H1 (cell line): ENCODE measurements around the gene LPGAT1. TPM values are rescaled to one million over a fixed set of nuclear protein-coding genes. Genes with fewer than 3 reads are reported as not detected.

ENCODE experiments used
- CTCF ChIA-PET: fragments of 300-600 bp; sonication (Branson Sonifier 250); formaldehyde crosslinking; loops from one replicate; lab custom pipeline; 2021; ENCODE audit not compliant: partially characterized antibody; lab: Charles Lee
- POLR2A ChIA-PET: fragments of 300-600 bp; sonication (Branson Sonifier 250); formaldehyde crosslinking; loops from one replicate; lab custom pipeline; 2021; ENCODE audit warnings: inconsistent platforms; ENCODE audit not compliant: partially characterized antibody; lab: Charles Lee
- DNase-seq, 2 experiments: peaks; one replicate each; pipeline versions ENCODE4 v3.0.0 to v3.0.0-alpha.2; 2010 to 2022; ENCODE audit warnings: low spot score in 2 of 2, low read depth in 1 of 2, mixed read lengths in 1 of 2
- FAIRE-seq: peaks from 2 replicates; lab custom pipeline; 2011; peaks lifted over from hg19 to GRCh38; lab: Jason Lieb, UNC
- H2AFZ ChIP-seq: 2 replicates; pipeline ENCODE4 v1.8.1; 2012; ENCODE audit warnings: low read length, inconsistent platforms
- H2AK5ac ChIP-seq: 2 replicates; pipeline ENCODE4 v1.6.1; 2013; ENCODE audit warnings: low read depth, low read length
- H2BK120ac ChIP-seq: replicated peaks from 2 replicates; pipeline ENCODE3; 2013; ENCODE audit warnings: low read depth, low read length, inconsistent platforms
- H2BK12ac ChIP-seq: 2 replicates; pipeline ENCODE4 v1.6.1; 2013; ENCODE audit warnings: low read depth, low read length
- H2BK15ac ChIP-seq: 2 replicates; pipeline ENCODE4 v1.6.1; 2013; ENCODE audit warnings: low read length
- H2BK20ac ChIP-seq: 2 replicates; pipeline ENCODE4 v1.6.1; 2013; ENCODE audit warnings: low read length
- H2BK5ac ChIP-seq: 2 replicates; pipeline ENCODE4 v1.6.1; 2013; ENCODE audit warnings: low read depth, low read length
- H3K14ac ChIP-seq: 2 replicates; pipeline ENCODE4 v1.6.1; 2013; ENCODE audit warnings: inconsistent platforms; ENCODE audit not compliant: insufficient read length
- H3K18ac ChIP-seq: 2 replicates; pipeline ENCODE4 v1.6.1; 2013; ENCODE audit warnings: low read length; ENCODE audit errors: extremely low read depth
- H3K23ac ChIP-seq: 2 replicates; pipeline ENCODE4 v1.6.1; 2013; ENCODE audit warnings: inconsistent platforms; ENCODE audit not compliant: insufficient read length
- H3K23me2 ChIP-seq: 2 replicates; pipeline ENCODE4 v1.6.1; 2013; ENCODE audit warnings: low read depth, low read length
- H3K27ac ChIP-seq: 2 replicates; pipeline ENCODE4 v1.6.1; 2011; ENCODE audit warnings: low read depth, low read length, inconsistent platforms
- H3K27me3 ChIP-seq, 4 experiments: replicated peaks in 1 of 4; 1 replicate in 1 of 4; 2 replicates in 3 of 4; pipeline versions ENCODE4 v1.6.1 to v1.8.1; 2011 to 2013; ENCODE audit warnings: low read length in 3 of 4, mild to moderate bottlenecking in 3 of 4, inconsistent platforms in 2 of 4, mixed read lengths in 2 of 4, moderate library complexity in 1 of 4; ENCODE audit not compliant: control insufficient read depth in 3 of 4, insufficient read depth in 3 of 4; ENCODE audit errors: extremely low read depth in 1 of 4
- H3K36me3 ChIP-seq, 4 experiments: 2 replicates each; pipeline versions ENCODE4 v1.6.1 to v1.8.1; 2011 to 2013; ENCODE audit warnings: mild to moderate bottlenecking in 4 of 4, low read length in 3 of 4, moderate library complexity in 2 of 4, control low read depth in 1 of 4, inconsistent platforms in 1 of 4; ENCODE audit not compliant: insufficient read depth in 4 of 4, control insufficient read depth in 2 of 4
- H3K4ac ChIP-seq: replicated peaks from 2 replicates; pipeline ENCODE3; 2013; ENCODE audit warnings: low read length, low read depth, mixed read lengths, inconsistent platforms; ENCODE audit not compliant: insufficient read length
- H3K4me1 ChIP-seq, 4 experiments: replicated peaks in 1 of 4; 1 replicate in 1 of 4; 2 replicates in 3 of 4; pipeline versions ENCODE4 v1.6.1 to v1.8.1; 2011 to 2013; ENCODE audit warnings: low read length in 3 of 4, inconsistent platforms in 2 of 4, mixed read lengths in 1 of 4; ENCODE audit not compliant: insufficient read depth in 4 of 4, control insufficient read depth in 3 of 4
- H3K4me2 ChIP-seq, 2 experiments: 2 replicates each; pipeline versions ENCODE4 v1.6.1 to v1.8.1; 2011 to 2013; ENCODE audit warnings: low read depth in 2 of 2, low read length in 2 of 2, control low read depth in 1 of 2, inconsistent platforms in 1 of 2, mild to moderate bottlenecking in 1 of 2; ENCODE audit not compliant: insufficient read depth in 1 of 2
- H3K4me3 ChIP-seq, 4 experiments: fragments of 200-600, 300-600 bp in 1 of 4; sonication (generic), shearing (Covaris generic), sonication (Bioruptor Twin) in 1 of 4; 2 replicates each; pipeline versions ENCODE4 v1.5.1 to v1.8.1; 2011 to 2016; ENCODE audit warnings: low read length in 4 of 4, low read depth in 3 of 4, control low read depth in 2 of 4, inconsistent platforms in 2 of 4, mild to moderate bottlenecking in 2 of 4, mixed read lengths in 1 of 4, moderate library complexity in 1 of 4; ENCODE audit not compliant: insufficient read depth in 2 of 4; ENCODE audit errors: extremely low read depth in 1 of 4
- H3K56ac ChIP-seq: replicated peaks from 2 replicates; pipeline ENCODE3; 2013; ENCODE audit warnings: low read depth, mild to moderate bottlenecking, mixed read lengths, low read length, inconsistent platforms; ENCODE audit not compliant: insufficient read length
- H3K79me1 ChIP-seq: 2 replicates; pipeline ENCODE4 v1.6.1; 2013; ENCODE audit warnings: low read depth, low read length, control low read depth
- H3K79me2 ChIP-seq, 2 experiments: 2 replicates each; pipeline versions ENCODE4 v1.6.1 to v1.8.1; 2012 to 2013; ENCODE audit warnings: low read length in 2 of 2, mild to moderate bottlenecking in 2 of 2, inconsistent platforms in 1 of 2; ENCODE audit not compliant: insufficient read depth in 2 of 2, control insufficient read depth in 1 of 2
- H3K9ac ChIP-seq, 4 experiments: replicated peaks in 1 of 4; 1 replicate in 1 of 4; 2 replicates in 3 of 4; pipeline versions ENCODE4 v1.6.1 to v1.8.1; 2011 to 2013; ENCODE audit warnings: low read depth in 3 of 4, low read length in 3 of 4, control low read depth in 2 of 4, mild to moderate bottlenecking in 2 of 4, moderate library complexity in 2 of 4, inconsistent platforms in 1 of 4; ENCODE audit errors: extremely low read depth in 1 of 4
- H3K9me3 ChIP-seq, 2 experiments: 2 replicates each; pipeline versions ENCODE4 v1.6.1 to v1.8.1; 2012 to 2013; ENCODE audit warnings: mild to moderate bottlenecking in 2 of 2, moderate library complexity in 2 of 2, control low read depth in 1 of 2, inconsistent platforms in 1 of 2, low read depth in 1 of 2, low read length in 1 of 2, mixed read lengths in 1 of 2; ENCODE audit not compliant: insufficient read depth in 2 of 2
- H4K20me1 ChIP-seq, 2 experiments: replicated peaks in 1 of 2; 2 replicates each; pipeline versions ENCODE3 to v1.8.1; 2011 to 2013; ENCODE audit warnings: inconsistent platforms in 2 of 2, low read length in 2 of 2, mild to moderate bottlenecking in 1 of 2; ENCODE audit not compliant: insufficient read depth in 2 of 2, control insufficient read depth in 1 of 2
- H4K5ac ChIP-seq: 2 replicates; pipeline ENCODE4 v1.6.1; 2013; ENCODE audit warnings: low read length, low read depth, mixed read lengths, inconsistent platforms; ENCODE audit not compliant: insufficient read length
- H4K8ac ChIP-seq: 2 replicates; pipeline ENCODE4 v1.8.0; 2013; ENCODE audit warnings: mild to moderate bottlenecking, moderate library complexity, low read length, inconsistent platforms; ENCODE audit not compliant: insufficient read depth; ENCODE audit errors: extremely low read depth
- H4K91ac ChIP-seq: replicated peaks from 2 replicates; pipeline ENCODE3; 2013; ENCODE audit warnings: low read length, mixed read lengths, inconsistent platforms; ENCODE audit not compliant: insufficient read length
- CREB1 ChIP-seq: IDR thresholded peaks from 2 replicates; pipeline ENCODE4 v1.6.1; 2012; ENCODE audit warnings: inconsistent platforms
- CTBP2 ChIP-seq: IDR thresholded peaks from 2 replicates; pipeline ENCODE4 v1.7.0; 2011; ENCODE audit warnings: borderline replicate concordance, mild to moderate bottlenecking, moderate library complexity, mixed read lengths, low read length; ENCODE audit not compliant: insufficient read depth, insufficient read length
- SIX5 ChIP-seq: IDR thresholded peaks from 2 replicates; pipeline ENCODE4 v1.6.1; 2011; ENCODE audit warnings: mild to moderate bottlenecking, low read depth, low read length
- TCF12 ChIP-seq: IDR thresholded peaks from 2 replicates; pipeline ENCODE4 v1.6.1; 2011; ENCODE audit warnings: low read depth, mild to moderate bottlenecking, low read length
- TEAD4 ChIP-seq: IDR thresholded peaks from 2 replicates; pipeline ENCODE4 v1.6.1; 2012; ENCODE audit warnings: low read depth, low read length, inconsistent platforms, mixed read lengths
- WGBS, 2 experiments: shearing (Covaris generic) in 1 of 2; methylation state at CpG; one replicate each; pipeline versions ENCODE4 v1.1.6 to v1.1.7; 2013 to 2015; ENCODE audit warnings: low lambda C conversion rate in 2 of 2, mixed read lengths in 2 of 2, inconsistent platforms in 1 of 2, low coverage in 1 of 2, missing lambda C conversion rate in 1 of 2; ENCODE audit not compliant: insufficient replicate concordance in 2 of 2, insufficient coverage in 1 of 2, insufficient read length in 1 of 2; ENCODE audit errors: extremely low coverage in 1 of 2, missing lambda C conversion rate in 1 of 2; 5-methylcytosine and 5-hydroxymethylcytosine counted together
- polyA plus RNA-seq, 7 experiments: library from polyadenylated mRNA; depleted of rRNA in 3 of 7; stranded (reverse) in 5 of 7; unstranded in 2 of 7; fragments of >200 nt in 5 of 7; fragments of 200-250 nt in 2 of 7; gene quantifications; 1 replicate in 5 of 7; 2 replicates in 1 of 7; 4 replicates in 1 of 7; pipeline versions ENCODE4 v1.2.1 to v1.2.3, GENCODE V29; 2011 to 2013; ENCODE audit warnings: missing spikeins in 2 of 7, mixed read lengths in 2 of 7
- total RNA-seq: library from RNA; stranded (reverse); fragmentation: NEBNext Ultra II Directional; extraction: Animal tissue kit (Norgen Biotek cat#: 25700); gene quantifications from 2 replicates; pipeline ENCODE4 v1.2.1, GENCODE V29; 2021

Gene LPGAT1
- total and polyA plus RNA-seq, 2 of the 8 experiments (the other 6 are each of a cell fraction or from before 2014, with no cell fraction given): 2.3 to 13.5 TPM

- no peak overlapping the region for H3K18ac ChIP-seq
- no peaks in the 10 kb centered on the region for H3K79me1 ChIP-seq
- no peak overlapping the region for H2BK5ac ChIP-seq
- no peak for TF ChIP-seq CREB1
- TF ChIP-seq CTBP2: no peak
- TF ChIP-seq TCF12: no peak
- no peak for TF ChIP-seq TEAD4
- no peak for TF ChIP-seq SIX5
- H2BK12ac ChIP-seq: no peak overlapping the region
- no peak overlapping the region for H3K4me2 ChIP-seq
- no peak overlapping the region for H3K23ac ChIP-seq
- H3K23me2 ChIP-seq: peaks cover 4% of the 10 kb centered on the region
- no peak overlapping the region for H3K14ac ChIP-seq
- H3K27ac ChIP-seq: no peak overlapping the region
- no peak overlapping the region for H2BK15ac ChIP-seq
- no peak overlapping the region for H3K4ac ChIP-seq
- ChIA-PET CTCF (interaction anchor here (0.7 to 1.5 kb wide), 5 partner anchors 12 to 464 kb away, joined by 3 read pairs; no protein-coding TSS in a partner anchor), POLR2A (no interaction called here)
- no peak overlapping the region for H2AK5ac ChIP-seq
- H3K56ac ChIP-seq: no peak overlapping the region
- no peaks in the 10 kb centered on the region; a peak in 1 of 7 replicates for H3K4me1 ChIP-seq
- no peak overlapping the region for H3K9ac ChIP-seq
- H4K91ac ChIP-seq: no peak overlapping the region
- no peaks in the 10 kb centered on the region for H3K79me2 ChIP-seq
- H4K5ac ChIP-seq: no peak overlapping the region
- no peak overlapping the region for H4K8ac ChIP-seq
- no peak overlapping the region for H2BK20ac ChIP-seq
- H3K36me3 ChIP-seq: no peaks in the 10 kb centered on the region
- WGBS, 2 experiments: 81% methylated on average over 6 of the region's 6 CpGs; no CpG with 5 or more reads in 1 of the 2 experiments
- H3K4me3 ChIP-seq: no peak overlapping the region
- H3K27me3 ChIP-seq: peaks cover 1 to 13% (median 5%) of the 10 kb centered on the region in 4 experiments; a peak in 6 of 7 replicates
- no peak overlapping the region for H2AFZ ChIP-seq
- H2BK120ac ChIP-seq: no peak overlapping the region
- no peak for DNase-seq
- peaks cover 0 to 2% of the 10 kb centered on the region in 2 experiments for H4K20me1 ChIP-seq
- H3K9me3 ChIP-seq: no peaks in the 10 kb centered on the region
- no peak for FAIRE-seq
Observed at GRCh38 chr1:211701733-211702132, 128.8 kb downstream of the LPGAT1 start.
